CD4-positive, alpha-beta T cell treated with Interleukin-4 for 1 hour (primary cell): ENCODE measurements around the gene ARMC12.
A peak's percentile ranks its signal among the peaks of the same experiment; 100 is the strongest.
"Not testable (repeated sequence)": the region's sequence is repeated elsewhere in the genome, so short reads cannot be mapped to it uniquely, and the experiment has no call there.

Experiments used
- DNase-seq, 2 donors: peaks; one replicate each; pipeline ENCODE4 v3.0.0-alpha.2; 2020 to 2022

Gene ARMC12

DNA sequence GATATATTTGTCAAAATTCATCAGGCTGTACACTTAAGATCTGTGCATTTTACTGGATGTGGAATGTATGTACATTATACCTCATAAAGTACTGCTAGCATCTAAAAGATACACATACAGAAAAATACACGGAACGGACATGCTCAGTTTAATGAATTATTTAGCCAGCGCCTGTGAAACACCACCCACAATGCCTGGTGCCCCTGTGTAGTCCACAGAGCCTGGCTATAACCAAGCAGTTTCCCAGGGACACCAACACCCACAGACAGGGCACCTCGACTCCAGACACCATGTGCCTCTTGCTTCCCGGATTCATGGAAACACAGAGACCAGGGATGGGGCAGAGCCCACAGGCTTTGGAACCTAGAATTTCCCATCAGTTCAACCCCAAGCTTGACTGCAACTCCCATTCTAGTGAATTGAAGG, 17.4 kb upstream of the ARMC12 start:
- no peak for DNase-seq

DNA sequence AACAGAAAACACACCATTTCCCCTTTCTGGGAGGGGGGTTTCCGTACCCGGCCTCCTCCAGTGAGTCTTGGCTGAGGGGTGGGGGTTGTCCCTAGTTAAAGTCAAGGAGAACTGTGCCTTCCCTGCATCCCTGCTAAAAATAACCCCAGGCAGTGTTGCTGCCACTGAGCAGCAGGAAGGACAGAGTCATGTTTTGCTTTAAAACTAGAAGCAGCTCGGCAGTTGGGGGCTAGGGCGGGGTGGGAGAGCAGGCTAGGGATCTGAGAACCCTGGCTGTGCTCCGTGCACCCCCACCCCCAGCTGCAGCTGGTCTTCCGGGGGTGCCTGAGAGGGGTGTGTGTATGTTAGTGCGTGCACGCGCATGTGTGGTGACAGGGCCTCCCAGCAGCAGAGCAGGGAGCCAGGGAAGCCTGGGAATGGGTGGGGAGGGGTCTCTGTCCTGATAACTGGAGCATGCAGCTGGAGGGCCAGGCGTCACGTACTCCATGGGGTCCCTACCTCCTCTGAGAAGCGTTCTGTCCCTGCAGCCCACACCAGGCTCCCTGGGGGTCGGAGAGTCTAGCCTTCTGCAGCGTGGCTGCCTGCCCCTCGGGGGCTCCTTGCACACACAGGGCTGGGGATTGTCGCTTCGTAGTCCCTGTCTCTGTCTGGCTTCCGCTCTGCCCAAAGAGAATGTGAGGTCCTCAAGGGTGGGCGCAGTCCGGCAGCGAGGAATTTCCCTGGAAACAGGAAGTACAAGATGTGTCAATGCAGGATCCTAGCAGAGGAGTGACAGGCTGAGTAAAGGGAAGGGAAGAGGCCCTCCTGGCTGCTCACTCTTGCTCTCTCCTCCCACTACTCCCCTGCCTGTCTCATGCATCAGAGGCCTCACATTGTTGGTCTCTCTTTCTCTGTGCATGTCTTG, 16.8 kb upstream of the ARMC12 start:
- DNase-seq = peak in 1 of 2 donors; percentile 67

GRCh38 chr6:35722121-35722761, 14.6 kb upstream of the ARMC12 start:
- no peak for DNase-seq

GRCh38 chr6:35723587-35723986, 13.2 kb upstream of the ARMC12 start:
- no peak for DNase-seq

- no peak for DNase-seq
These were observed 12.8 kb upstream of the ARMC12 start for GRCh38 chr6:35724059-35724458.

GRCh38 chr6:35724471-35724870, 12.4 kb upstream of the ARMC12 start:
- no peak for DNase-seq

DNA sequence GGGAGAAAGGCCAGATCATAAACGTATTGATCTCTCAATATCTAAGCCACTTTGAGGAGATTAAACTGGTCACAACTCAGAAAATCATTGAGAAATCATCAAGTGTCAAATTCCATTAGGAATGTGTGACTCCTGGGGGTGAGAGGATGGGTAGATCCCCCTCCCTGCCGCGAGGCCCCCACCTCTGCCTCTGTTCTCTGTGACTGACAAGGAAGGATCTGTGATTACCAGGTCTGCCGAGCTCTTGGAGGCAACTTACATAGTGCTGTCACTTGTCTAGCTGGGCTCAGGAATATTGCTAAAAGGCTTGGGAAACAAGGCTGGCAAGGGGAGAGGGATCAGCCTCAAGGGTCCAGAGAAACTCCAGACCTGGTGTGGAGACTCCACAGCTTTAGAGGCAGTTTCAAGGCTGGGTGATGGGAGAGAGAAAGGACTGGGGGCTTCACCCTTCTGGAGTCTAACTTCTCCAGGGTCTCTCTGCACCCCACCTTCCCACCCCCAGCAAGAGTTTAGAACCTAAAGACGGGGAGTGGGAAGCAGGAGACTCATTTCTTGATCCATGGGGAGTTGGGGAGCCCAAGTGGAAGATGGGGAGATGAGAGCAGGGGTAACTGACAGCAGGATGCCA, 11.6 kb upstream of the ARMC12 start:
- DNase-seq = no peak

GRCh38 chr6:35725721-35726438, 11.0 kb upstream of the ARMC12 start:
- no peak for DNase-seq

DNA sequence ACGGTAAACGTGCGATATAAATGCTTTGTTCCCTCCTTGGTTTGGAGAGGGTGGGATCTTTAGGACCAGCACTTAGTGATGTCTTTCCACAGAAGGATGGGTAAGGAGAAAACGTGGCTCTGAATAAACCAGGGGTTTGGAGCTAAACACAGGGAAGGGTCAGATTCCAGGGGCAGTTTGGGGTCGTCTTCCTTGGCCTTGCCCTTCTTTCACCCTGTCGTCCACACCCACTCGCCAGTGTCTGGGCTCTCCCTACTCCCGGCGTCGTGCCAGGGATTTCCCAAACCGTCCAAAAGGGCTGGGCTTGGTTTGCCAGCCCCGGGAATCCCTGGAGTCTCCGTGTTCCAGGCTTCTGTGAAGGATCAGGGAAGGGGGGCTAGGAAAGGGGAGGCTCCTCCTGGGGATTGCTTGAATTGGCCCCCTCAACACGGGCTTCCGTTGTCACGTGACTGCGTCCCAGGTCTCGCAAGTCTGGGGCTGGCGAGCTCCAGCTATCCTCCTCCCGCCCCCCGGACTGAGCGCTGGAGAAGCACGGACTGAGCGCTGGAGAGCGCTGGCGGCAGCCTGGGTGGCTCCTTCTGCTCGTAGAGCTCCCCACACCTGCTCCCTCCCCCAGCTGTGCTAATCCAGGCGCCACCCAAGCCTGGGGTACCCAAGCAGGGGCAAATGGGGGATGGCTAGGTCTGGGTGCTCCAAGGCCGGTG, 9.4 kb upstream of the ARMC12 start:
- DNase-seq = peak in 1 of 2 donors; percentile 28

DNA sequence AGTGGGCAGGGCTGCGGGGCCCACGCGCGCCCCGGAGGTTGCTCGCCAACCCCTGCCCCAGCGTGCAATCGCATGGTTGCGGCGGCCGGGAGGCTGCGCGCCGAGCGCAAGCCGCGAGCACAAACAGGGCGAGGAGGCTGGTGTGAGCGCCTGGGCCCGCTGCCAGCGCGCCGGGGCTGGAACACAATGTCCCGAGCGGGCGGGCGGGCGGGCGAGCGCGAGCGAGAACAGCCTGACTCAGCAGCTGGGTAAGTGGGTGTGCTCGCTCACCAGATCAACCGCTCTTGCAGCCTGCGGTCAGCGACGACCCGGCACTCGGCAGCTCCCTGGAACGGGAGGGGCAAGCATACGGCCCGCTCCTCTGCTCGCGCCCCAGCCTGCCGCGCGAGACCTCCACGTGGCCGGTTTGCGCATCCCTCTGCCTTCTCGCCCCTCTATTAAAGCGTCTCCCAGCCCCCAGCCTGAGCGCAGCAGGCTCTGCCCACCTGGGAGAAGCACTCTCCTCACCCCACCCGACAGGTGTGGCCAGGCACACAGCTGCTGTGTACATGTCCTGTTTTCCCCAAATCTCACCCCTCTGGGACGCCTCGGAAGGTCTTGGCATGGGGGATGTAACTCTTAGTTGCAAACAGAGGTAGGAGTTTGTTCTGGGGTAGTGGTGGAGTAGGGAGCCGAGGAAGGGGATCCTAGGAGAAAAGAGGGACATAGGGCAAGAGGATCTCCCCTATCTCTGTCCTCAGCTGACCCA, 8.7 kb upstream of the ARMC12 start:
- peak; percentile 91 for DNase-seq

DNA sequence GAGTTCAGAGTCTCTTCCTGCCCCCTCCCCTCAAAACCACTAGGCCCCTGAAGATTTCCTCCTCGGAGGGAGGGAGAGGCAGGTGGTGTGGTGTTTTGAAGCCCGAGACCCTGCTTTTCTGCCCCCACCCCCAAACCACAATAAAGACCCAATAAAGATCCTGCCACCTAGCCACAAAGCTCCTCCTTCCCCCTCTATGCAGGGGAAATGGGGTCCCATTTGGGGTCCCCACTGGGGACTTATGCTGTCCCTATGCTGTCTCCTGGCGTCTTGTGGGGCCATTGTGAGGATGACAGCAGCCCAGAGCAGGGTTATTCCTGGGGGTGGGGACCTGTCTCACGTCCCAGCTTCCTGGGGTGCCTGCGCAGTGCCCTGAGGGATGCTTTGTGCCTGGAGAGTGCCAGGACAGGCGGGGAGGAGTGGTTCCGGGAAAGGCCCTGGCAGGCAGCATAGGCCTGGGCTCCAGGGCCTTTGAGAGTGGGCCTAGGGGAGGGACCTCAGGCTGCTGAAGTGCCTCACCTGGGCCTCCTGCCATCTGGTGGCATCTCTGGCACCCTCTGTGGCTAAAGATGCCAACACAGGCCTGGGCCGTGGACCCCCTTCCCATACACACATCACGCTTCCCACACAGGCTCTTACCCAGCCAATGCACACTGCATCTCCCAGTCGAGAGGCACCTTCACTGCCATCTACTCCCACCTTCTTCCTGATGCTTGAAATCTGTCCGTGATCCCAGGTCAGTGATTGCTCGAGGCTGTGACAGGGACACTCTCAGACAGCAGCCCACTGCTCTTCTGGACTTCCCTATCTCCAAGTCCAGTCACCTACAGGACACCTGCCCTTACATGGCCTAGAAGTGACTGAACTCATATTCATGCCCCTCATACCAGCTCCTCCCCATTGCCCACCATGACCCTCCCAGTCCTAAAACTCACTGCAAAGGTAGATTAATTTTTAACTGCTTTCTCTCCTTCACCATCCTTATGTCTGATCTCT, 7.9 kb upstream of the ARMC12 start:
- DNase-seq = peak; percentile 28 to 48

- no peak for DNase-seq
These were observed 7.1 kb upstream of the ARMC12 start for GRCh38 chr6:35729722-35730121.

DNA sequence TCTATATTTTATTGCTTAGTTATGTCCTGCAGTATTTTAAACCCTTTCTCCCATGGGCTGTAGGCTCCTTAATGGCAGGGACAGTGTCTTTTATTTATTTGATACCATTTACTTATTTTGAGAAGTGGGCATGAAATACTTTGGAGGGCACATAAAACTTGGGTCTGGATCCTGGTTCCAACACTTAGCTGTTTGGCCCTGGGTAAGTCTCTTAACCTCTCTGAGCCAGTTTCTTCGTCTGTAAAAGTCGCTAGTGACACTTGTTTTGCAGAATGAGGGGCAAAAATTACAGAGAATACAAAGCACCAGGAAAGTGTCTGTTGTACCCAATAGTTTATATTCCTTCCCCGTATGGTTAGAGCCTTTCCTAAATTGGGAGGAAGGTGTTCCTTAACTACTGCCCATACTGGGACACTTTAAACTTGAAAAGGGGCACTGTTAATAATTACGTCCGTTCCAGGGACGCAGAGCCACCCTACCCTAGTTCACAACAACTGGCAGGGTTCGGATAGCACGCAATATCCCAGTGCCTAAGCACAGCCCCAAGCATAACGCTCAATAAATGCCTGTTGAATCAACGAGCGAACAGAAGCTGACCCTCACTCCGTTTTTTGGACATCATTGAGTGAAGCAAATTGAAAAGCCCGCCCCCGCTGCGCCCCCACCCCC, 6.0 kb upstream of the ARMC12 start:
- no peak for DNase-seq

DNA sequence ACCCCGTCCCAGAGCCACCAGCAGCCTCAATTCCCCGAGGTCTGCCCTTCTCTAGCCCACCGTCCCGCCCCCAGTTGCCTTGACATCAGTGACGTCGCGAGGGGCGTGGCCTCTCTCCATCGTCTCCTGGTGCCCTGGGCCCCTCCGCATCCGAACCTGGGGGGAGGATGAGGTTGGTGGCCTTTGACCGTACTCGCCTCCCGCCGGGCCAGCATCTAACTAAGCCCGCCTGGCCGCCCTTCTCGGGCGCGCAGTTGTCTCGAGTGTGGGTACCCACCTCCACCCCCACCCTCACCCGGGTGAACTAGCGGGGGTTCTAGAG, 5.5 kb upstream of the ARMC12 start:
- DNase-seq = peak; percentile 93

DNA sequence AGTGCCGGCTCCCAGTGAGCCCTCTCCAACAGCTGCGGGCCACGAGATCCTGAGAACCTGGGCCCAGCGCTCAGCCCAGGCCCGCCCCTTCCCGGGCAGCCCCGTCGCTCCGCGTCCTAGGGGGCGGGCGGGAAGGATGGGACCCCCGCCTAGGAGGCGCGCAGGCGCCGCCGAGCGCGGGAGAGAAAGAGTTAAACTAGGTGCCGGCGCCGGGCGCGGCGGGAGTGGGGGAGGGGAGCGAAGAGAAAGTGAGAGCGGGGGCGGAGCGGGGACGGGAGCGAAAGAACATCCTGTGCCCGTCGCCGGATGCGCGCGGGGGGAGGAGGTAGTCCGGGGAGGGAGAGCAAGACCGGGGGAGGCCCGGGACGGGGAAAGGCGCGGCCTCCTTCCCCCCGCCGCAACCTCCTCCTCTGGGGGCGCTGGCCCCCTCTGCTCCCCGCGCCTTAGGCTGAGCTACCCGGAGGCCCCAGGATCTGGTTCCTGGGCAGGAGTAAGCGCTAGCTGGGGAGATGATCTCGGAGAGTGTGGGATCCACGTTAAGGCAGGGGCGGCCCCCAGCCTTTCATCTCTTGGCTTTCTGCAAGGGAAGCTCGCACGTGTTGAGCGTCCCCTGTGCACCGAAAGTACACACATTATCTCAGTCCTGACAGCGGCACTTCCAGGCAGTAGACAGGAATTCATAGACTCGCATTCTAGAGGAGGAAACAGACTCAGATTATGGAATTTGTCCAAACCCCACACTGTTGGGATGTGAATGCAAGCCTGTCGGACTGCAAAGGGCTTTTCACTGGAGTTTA, 4.9 kb upstream of the ARMC12 start:
- DNase-seq = peak; percentile 91 to 93

GRCh38 chr6:35733633-35734032, 3.2 kb upstream of the ARMC12 start:
- no peak for DNase-seq

DNA sequence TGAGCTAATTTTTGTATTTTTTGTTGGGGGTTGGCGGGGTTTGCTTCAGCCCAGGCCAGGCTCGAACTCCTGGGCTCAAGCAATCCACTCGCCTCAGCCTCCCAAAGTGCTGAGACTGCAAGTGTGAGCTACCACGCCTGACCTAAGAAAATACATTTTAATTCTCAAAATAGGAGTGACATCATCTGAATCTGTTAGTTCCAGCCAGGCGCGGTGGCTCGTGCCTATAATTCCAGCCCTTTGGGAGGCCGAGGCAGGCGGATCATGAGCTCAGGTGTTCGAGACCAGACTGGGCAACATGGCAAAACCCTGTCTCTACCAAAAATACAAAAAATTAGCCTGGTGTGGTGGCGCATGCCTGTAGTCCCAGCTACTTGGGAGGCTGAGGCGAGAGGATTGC, 2.5 kb upstream of the ARMC12 start:
- not testable (repeated sequence) for DNase-seq

DNA sequence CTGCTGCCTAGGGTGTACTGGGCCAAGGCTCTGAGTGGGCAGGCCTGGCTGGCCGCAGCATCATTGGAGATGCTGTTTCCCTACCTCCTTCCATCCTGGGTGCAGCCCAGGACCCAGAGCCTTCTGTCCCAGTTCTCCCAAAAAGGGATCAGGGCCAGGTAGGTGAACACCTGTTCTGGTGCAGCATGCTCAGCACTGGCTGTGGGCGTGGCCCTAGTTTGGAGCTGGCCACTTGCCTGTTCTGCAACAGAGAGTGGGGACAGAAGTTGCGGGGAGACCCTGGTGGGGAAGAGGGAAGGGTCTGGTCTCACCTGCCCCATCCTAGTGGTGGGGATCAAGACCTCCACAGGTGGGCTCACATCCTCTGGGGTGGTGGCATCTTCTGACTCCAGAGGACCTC, 1.4 kb upstream of the ARMC12 start:
- DNase-seq = no peak

GRCh38 chr6:35736253-35736894, 458 bp upstream of the ARMC12 start:
- DNase-seq = peak; percentile 85 to 88
